Measurements from ENCODE around the gene S100A5. TPM values are rescaled to one million over a fixed set of nuclear protein-coding genes. Genes with fewer than 3 reads are reported as not detected.

The S100A5 gene
- total RNA-seq, 2 experiments from 2014 or later, result not detected

- no peaks in the 10 kb centered on the region for H3K9me2 ChIP-seq (ENCODE audit: insufficient read depth, low read length)
- H3K79me2 ChIP-seq (ENCODE audit: insufficient read depth, low read depth, low read length), result no peaks in the 10 kb centered on the region
- CTCF ChIA-PET (ENCODE audit: unreplicated experiment), result no interaction called here
- intact Hi-C loops (cut with micrococcal nuclease; ENCODE audit: unreplicated experiment), result loop anchor here (10.0 kb wide), 2 partner anchors 159 to 469 kb away; partner anchors contain the start of genes ILF2, NPR1 and RAB13
- no peak for DNase-seq (ENCODE audit: low spot score)
- no TSS peak for BruUV-seq (replicated peaks)
- POLR2A ChIA-PET, result interaction anchor here (0.6 kb wide), 1 partner anchor 174 kb away, joined by 3 read pairs; no protein-coding TSS in a partner anchor
- H3K36me3 ChIP-seq (ENCODE audit: insufficient read depth, low read length), result no peaks in the 10 kb centered on the region
- H4K20me1 ChIP-seq (ENCODE audit: insufficient read depth, low read length), result no peaks in the 10 kb centered on the region
- TF ChIP-seq EZH2phosphoT487 (IDR thresholded peaks at IDR 0.05; ENCODE audit: borderline replicate concordance, low read depth, low read length) (no peak), CTCF (conservative IDR thresholded peaks at IDR 0.05; ENCODE audit: low read length) (no peak)
- H3K4me2 ChIP-seq (ENCODE audit: low read length), result no peak overlapping the region
- no peak overlapping the region for H2AFZ ChIP-seq (ENCODE audit: low read length)
- H3K4me1 ChIP-seq (ENCODE audit: insufficient read depth, low read length, poor library complexity, severe bottlenecking), result peaks cover 7% of the 10 kb centered on the region
- H3K9me3 ChIP-seq (ENCODE audit: low read length), result no peaks in the 10 kb centered on the region
- no peak overlapping the region for H3K27ac ChIP-seq (ENCODE audit: low read depth, low read length, poor library complexity, severe bottlenecking)
- no peak overlapping the region for H3K4me3 ChIP-seq (ENCODE audit: low read depth, low read length, poor library complexity, severe bottlenecking)
Observed at GRCh38 chr1:153515504-153516394, 25.0 kb downstream of the S100A5 start.

DNA sequence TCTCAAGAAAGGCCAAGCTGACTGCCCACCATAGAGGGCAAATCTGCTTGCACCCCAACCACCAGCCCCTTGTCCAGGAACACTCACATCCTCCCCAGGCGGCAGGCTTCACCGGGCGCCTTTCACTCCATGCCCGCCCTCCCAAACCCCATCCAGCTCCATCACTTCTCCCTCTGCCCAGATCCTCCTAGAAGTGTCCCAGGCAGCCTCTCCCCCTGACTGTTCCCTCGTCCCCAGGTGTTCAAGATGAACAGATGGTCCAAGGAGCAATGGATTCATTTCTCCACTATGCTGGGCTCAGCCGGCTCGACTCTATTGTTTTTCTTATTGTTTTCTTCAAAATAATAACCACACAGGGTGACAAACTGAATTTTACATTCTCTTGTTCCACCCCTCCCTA is 27.1 kb downstream of the S100A5 start:
- no peak for DNase-seq (ENCODE audit: low spot score)
- H3K9me3 ChIP-seq (ENCODE audit: low read length), result no peaks in the 10 kb centered on the region
- no peak overlapping the region for H3K4me2 ChIP-seq (ENCODE audit: low read length)
- no peak overlapping the region for H3K4me3 ChIP-seq (ENCODE audit: low read depth, low read length, poor library complexity, severe bottlenecking)
- H4K20me1 ChIP-seq (ENCODE audit: insufficient read depth, low read length), result no peaks in the 10 kb centered on the region
- no peak overlapping the region for H3K27ac ChIP-seq (ENCODE audit: low read depth, low read length, poor library complexity, severe bottlenecking)
- no peaks in the 10 kb centered on the region for H3K9me2 ChIP-seq (ENCODE audit: insufficient read depth, low read length)
- no peak overlapping the region for H2AFZ ChIP-seq (ENCODE audit: low read length)
- H3K36me3 ChIP-seq (ENCODE audit: insufficient read depth, low read length), result no peaks in the 10 kb centered on the region
- intact Hi-C loops (cut with micrococcal nuclease; ENCODE audit: unreplicated experiment), result loop anchor here (10.0 kb wide), 2 partner anchors 161 to 471 kb away; partner anchors contain the start of genes ILF2, NPR1 and RAB13
- BruUV-seq (replicated peaks), result no TSS peak
- peaks cover 6% of the 10 kb centered on the region for H3K4me1 ChIP-seq (ENCODE audit: insufficient read depth, low read length, poor library complexity, severe bottlenecking)
- ChIA-PET POLR2A (no interaction called here), CTCF (ENCODE audit: unreplicated experiment) (no interaction called here)
- no peaks in the 10 kb centered on the region for H3K79me2 ChIP-seq (ENCODE audit: insufficient read depth, low read depth, low read length)
- TF ChIP-seq EZH2phosphoT487 (IDR thresholded peaks at IDR 0.05; ENCODE audit: borderline replicate concordance, low read depth, low read length) (no peak), CTCF (conservative IDR thresholded peaks at IDR 0.05; ENCODE audit: low read length) (no peak)

- H3K4me1 ChIP-seq (ENCODE audit: insufficient read depth, low read length, poor library complexity, severe bottlenecking), result no peaks in the 10 kb centered on the region
- TF ChIP-seq EZH2phosphoT487 (IDR thresholded peaks at IDR 0.05; ENCODE audit: borderline replicate concordance, low read depth, low read length), result no peak
- TF ChIP-seq CTCF (conservative IDR thresholded peaks at IDR 0.05; ENCODE audit: low read length), result 0 out of 2 replicates have a peak, but pooled peaks have one; percentile 16
- H3K9me2 ChIP-seq (ENCODE audit: insufficient read depth, low read length), result no peaks in the 10 kb centered on the region
- H3K79me2 ChIP-seq (ENCODE audit: insufficient read depth, low read depth, low read length), result no peaks in the 10 kb centered on the region
- DNase-seq (ENCODE audit: low spot score), result no peak
- no peaks in the 10 kb centered on the region for H3K9me3 ChIP-seq (ENCODE audit: low read length)
- no peaks in the 10 kb centered on the region for H4K20me1 ChIP-seq (ENCODE audit: insufficient read depth, low read length)
- no peak overlapping the region for H3K27ac ChIP-seq (ENCODE audit: low read depth, low read length, poor library complexity, severe bottlenecking)
- no peak overlapping the region for H3K4me2 ChIP-seq (ENCODE audit: low read length)
- intact Hi-C loops (cut with micrococcal nuclease; ENCODE audit: unreplicated experiment), result loop anchor here (10.0 kb wide), 2 partner anchors 162 to 472 kb away; partner anchors contain the start of genes ILF2, NPR1 and RAB13
- BruUV-seq (replicated peaks), result no TSS peak
- H2AFZ ChIP-seq (ENCODE audit: low read length), result no peak overlapping the region
- no peak overlapping the region for H3K4me3 ChIP-seq (ENCODE audit: low read depth, low read length, poor library complexity, severe bottlenecking)
- no peaks in the 10 kb centered on the region for H3K36me3 ChIP-seq (ENCODE audit: insufficient read depth, low read length)
- ChIA-PET CTCF (ENCODE audit: unreplicated experiment) (no interaction called here), POLR2A (no interaction called here)
Observed at GRCh38 chr1:153513023-153513422, 27.7 kb downstream of the S100A5 start.
